Neutrophil (primary cell): ENCODE measurements around the gene GJD3.
"Not testable (repeated sequence)": the region's sequence is repeated elsewhere in the genome, so short reads cannot be mapped to it uniquely, and the experiment has no call there.

Experiments
- H3K27ac ChIP-seq: fragments of 200-600 bp; sonication (generic); 2 replicates; pipeline ENCODE4 v1.5.1; 2016; ENCODE audit warnings: mild to moderate bottlenecking, moderate library complexity
- H3K27me3 ChIP-seq: fragments of 200-600 bp; sonication (generic); 2 replicates; pipeline ENCODE4 v1.6.0; 2016; ENCODE audit warnings: mild to moderate bottlenecking
- H3K36me3 ChIP-seq: fragments of 200-600 bp; sonication (generic); 2 replicates; pipeline ENCODE4 v1.5.1; 2017
- H3K4me1 ChIP-seq, 2 experiments: fragments of 200-600 bp in 1 of 2; sonication (generic) in 1 of 2; 1 replicate in 1 of 2; 2 replicates in 1 of 2; pipeline versions ENCODE4 v1.5.1 to v1.6.1; 2013 to 2016; ENCODE audit warnings: low read depth in 1 of 2, low read length in 1 of 2, mild to moderate bottlenecking in 1 of 2, moderate library complexity in 1 of 2; ENCODE audit not compliant: control insufficient read depth in 1 of 2, insufficient read depth in 1 of 2
- H3K4me3 ChIP-seq, 2 experiments: fragments of 200-600 bp in 1 of 2; sonication (generic) in 1 of 2; 1 replicate in 1 of 2; 2 replicates in 1 of 2; pipeline ENCODE4 v1.5.1; 2013 to 2016; ENCODE audit warnings: low read depth in 1 of 2, low read length in 1 of 2, mild to moderate bottlenecking in 1 of 2, moderate library complexity in 1 of 2
- H3K9me3 ChIP-seq: fragments of 200-600 bp; sonication (generic); 2 replicates; pipeline ENCODE4 v1.5.1; 2016
- CTCF ChIP-seq: fragments of 200-600 bp; sonication (generic); IDR thresholded peaks from 2 replicates; pipeline ENCODE4 v1.5.1; 2016; ENCODE audit warnings: antibody characterized with exemption

GJD3 gene

GRCh38 chr17:40373324-40373723 is 8.8 kb upstream of the GJD3 start:
- H3K27ac ChIP-seq, result no peak overlapping the region
- H3K36me3 ChIP-seq, result no peaks in the 10 kb centered on the region
- no peaks in the 10 kb centered on the region for H3K9me3 ChIP-seq
- TF ChIP-seq CTCF, result no peak
- H3K27me3 ChIP-seq, result peaks cover 28% of the 10 kb centered on the region
- no peak overlapping the region for H3K4me3 ChIP-seq
- H3K4me1 ChIP-seq, result no peaks in the 10 kb centered on the region

- H3K4me3 ChIP-seq, H3K36me3 ChIP-seq, H3K4me1 ChIP-seq, H3K9me3 ChIP-seq, H3K27ac ChIP-seq: not testable (repeated sequence)
- peaks cover 28% of the 10 kb centered on the region for H3K27me3 ChIP-seq
These were observed 8.1 kb upstream of the GJD3 start for GRCh38 chr17:40372644-40373043.

- peaks cover 27% of the 10 kb centered on the region for H3K27me3 ChIP-seq
- no peaks in the 10 kb centered on the region for H3K4me1 ChIP-seq
- TF ChIP-seq CTCF, result no peak
- H3K36me3 ChIP-seq, result no peaks in the 10 kb centered on the region
- no peaks in the 10 kb centered on the region for H3K9me3 ChIP-seq
- no peak overlapping the region for H3K4me3 ChIP-seq
- H3K27ac ChIP-seq, result no peak overlapping the region
These were observed 7.5 kb upstream of the GJD3 start for GRCh38 chr17:40372031-40372430.

GRCh38 chr17:40371261-40371929 is 6.9 kb upstream of the GJD3 start:
- Histone ChIP-seq H3K36me3 (no peaks in the 10 kb centered on the region), H3K9me3 (no peaks in the 10 kb centered on the region), H3K4me1 (no peaks in the 10 kb centered on the region), H3K27ac (no peak overlapping the region), H3K4me3 (no peak overlapping the region), H3K27me3 (peaks cover 26% of the 10 kb centered on the region)
- TF ChIP-seq CTCF, result no peak

- TF ChIP-seq CTCF, result no peak
- no peak overlapping the region for H3K27ac ChIP-seq
- H3K4me3 ChIP-seq, result no peak overlapping the region
- H3K9me3 ChIP-seq, result no peaks in the 10 kb centered on the region
- H3K27me3 ChIP-seq, result peaks cover 27% of the 10 kb centered on the region
- no peaks in the 10 kb centered on the region for H3K4me1 ChIP-seq
- no peaks in the 10 kb centered on the region for H3K36me3 ChIP-seq
These were observed 5.4 kb upstream of the GJD3 start for GRCh38 chr17:40369923-40370322.

- Histone ChIP-seq H3K4me1 (peaks cover 8 to 11% of the 10 kb centered on the region in 2 experiments), H3K27me3 (peaks cover 39% of the 10 kb centered on the region)
- not testable (repeated sequence) for H3K4me3 ChIP-seq, H3K9me3 ChIP-seq, H3K36me3 ChIP-seq, H3K27ac ChIP-seq
These were observed 3.2 kb upstream of the GJD3 start for GRCh38 chr17:40367728-40368127.
